ENCODE results near the gene PRDM7.

GRCh38 chr16:90016339-90016950 lies 60.7 kb downstream of the PRDM7 start:
- TF ChIP-seq PKNOX1 (IDR thresholded peaks at IDR 0.05) (no peak), L3MBTL2 (conservative IDR thresholded peaks at IDR 0.05) (no peak), HDGF (IDR thresholded peaks at IDR 0.05; ENCODE audit: borderline replicate concordance) (no peak), FOXM1 (IDR thresholded peaks at IDR 0.05; ENCODE audit: borderline replicate concordance) (no peak), SUZ12 (IDR thresholded peaks at IDR 0.05) (no peak), ZNF384 (IDR thresholded peaks at IDR 0.05) (no peak), SP1 (IDR thresholded peaks at IDR 0.05) (no peak), FOXA1 (IDR thresholded peaks at IDR 0.05) (no peak), FOXK2 (IDR thresholded peaks at IDR 0.05) (no peak), NFRKB (IDR thresholded peaks at IDR 0.05) (no peak)
